Neural cell (in vitro differentiated cells): ENCODE measurements around the gene NOC4L. TPM values are rescaled to one million over a fixed set of nuclear protein-coding genes. Genes with fewer than 3 reads are reported as not detected.
"Not testable (repeated sequence)": the region's sequence is repeated elsewhere in the genome, so short reads cannot be mapped to it uniquely, and the experiment has no call there.

Source experiments
- H2AFZ ChIP-seq: fragments of 200-600, 300-800 bp; sonication (generic), shearing (Covaris generic); 2 replicates; pipeline ENCODE4 v1.6.0; 2014; ENCODE audit warnings: low read depth, mild to moderate bottlenecking, antibody characterized with exemption, low read length, moderate library complexity
- H3F3A ChIP-seq: fragments of 200-600 bp; shearing (Covaris generic); 2 replicates; pipeline ENCODE4 v1.6.1; 2016; ENCODE audit warnings: mild to moderate bottlenecking, moderate library complexity, mixed read lengths, antibody characterized with exemption, low read length; ENCODE audit not compliant: insufficient read depth, poor library complexity, severe bottlenecking
- H3K27ac ChIP-seq: fragments of 200-600, 300-800 bp; sonication (generic), shearing (Covaris generic); 2 replicates; pipeline ENCODE4 v1.5.1; 2014; ENCODE audit warnings: mild to moderate bottlenecking, low read length, moderate library complexity
- H3K27me3 ChIP-seq: fragments of 300-800, 200-600 bp; sonication (generic), shearing (Covaris generic); 2 replicates; pipeline ENCODE4 v1.6.0; 2014; ENCODE audit warnings: mild to moderate bottlenecking, low read depth, low read length, moderate library complexity; ENCODE audit not compliant: insufficient read depth
- H3K36me3 ChIP-seq: fragments of 300-800, 200-600 bp; sonication (generic), shearing (Covaris generic); 2 replicates; pipeline ENCODE4 v1.5.1; 2014; ENCODE audit warnings: mild to moderate bottlenecking, antibody characterized with exemption, low read length, moderate library complexity; ENCODE audit not compliant: insufficient read depth
- H3K4me2 ChIP-seq: fragments of 300-800, 200-600 bp; sonication (generic), shearing (Covaris generic); 2 replicates; pipeline ENCODE4 v1.6.0; 2014; ENCODE audit warnings: mild to moderate bottlenecking, low read length
- H3K4me3 ChIP-seq: fragments of 300-800, 200-600 bp; sonication (generic), shearing (Covaris generic); 2 replicates; pipeline ENCODE4 v1.5.1; 2014; ENCODE audit warnings: mild to moderate bottlenecking, low read length, moderate library complexity
- H3K79me2 ChIP-seq: fragments of 200-600 bp; shearing (Covaris generic); replicated peaks from 2 replicates; pipeline ENCODE4 v1.6.0; 2014; ENCODE audit warnings: mild to moderate bottlenecking, low read length, moderate library complexity; ENCODE audit not compliant: insufficient read depth
- H3K9ac ChIP-seq: fragments of 300-800, 200-600 bp; sonication (generic), shearing (Covaris generic); 2 replicates; pipeline ENCODE4 v1.6.1; 2016; ENCODE audit warnings: mild to moderate bottlenecking, low read length, mixed read lengths
- H3K9me2 ChIP-seq: fragments of 200-600 bp; shearing (Covaris generic); 2 replicates; pipeline ENCODE4 v1.6.1; 2016; ENCODE audit warnings: mild to moderate bottlenecking, low read length, mixed read lengths; ENCODE audit not compliant: insufficient read depth
- H3K9me3 ChIP-seq: fragments of 200-600, 300-800 bp; sonication (generic), shearing (Covaris generic); 2 replicates; pipeline ENCODE4 v1.6.1; 2016; ENCODE audit warnings: mild to moderate bottlenecking, mixed run types, low read length, moderate library complexity, mixed read lengths
- H4K20me1 ChIP-seq: fragments of 200-600 bp; shearing (Covaris generic); 2 replicates; pipeline ENCODE4 v1.6.1; 2016; ENCODE audit warnings: mild to moderate bottlenecking, mixed run types; ENCODE audit not compliant: insufficient read depth
- EP300 ChIP-seq: fragments of 450-650 bp; conservative IDR thresholded peaks from 2 replicates; pipeline ENCODE4 v1.6.1; 2014; ENCODE audit warnings: antibody characterized with exemption, mild to moderate bottlenecking, moderate library complexity; ENCODE audit not compliant: poor library complexity, severe bottlenecking
- MXI1 ChIP-seq: fragments of 450-650 bp; conservative IDR thresholded peaks from 2 replicates; pipeline ENCODE4 v1.6.1; 2014; ENCODE audit warnings: antibody characterized with exemption, mild to moderate bottlenecking; ENCODE audit not compliant: poor library complexity, severe bottlenecking
- POLR2AphosphoS5 ChIP-seq: IDR thresholded peaks from 2 replicates; pipeline ENCODE4 v1.6.1; 2012
- RAD21 ChIP-seq: fragments of 450-650 bp; conservative IDR thresholded peaks from 2 replicates; pipeline ENCODE4 v1.6.1; 2014; ENCODE audit warnings: antibody characterized with exemption, mild to moderate bottlenecking, moderate library complexity
- REST ChIP-seq: IDR thresholded peaks from 2 replicates; pipeline ENCODE4 v1.6.1; 2012; ENCODE audit warnings: borderline replicate concordance
- SMC3 ChIP-seq: fragments of 450-650 bp; conservative IDR thresholded peaks from 2 replicates; pipeline ENCODE4 v1.6.1; 2014; ENCODE audit warnings: antibody characterized with exemption, mild to moderate bottlenecking, moderate library complexity; ENCODE audit not compliant: poor library complexity
- TAF1 ChIP-seq: IDR thresholded peaks from 2 replicates; pipeline ENCODE4 v1.6.1; 2012; ENCODE audit warnings: low read depth
- polyA plus RNA-seq: library from polyadenylated mRNA; depleted of rRNA; stranded (reverse); fragments of >200 nt; gene quantifications from 2 replicates; pipeline ENCODE4 v1.2.3, GENCODE V29; 2014
- TF ChIP-seq, protein P1 (sequence below): fragments of 450-650 bp; IDR thresholded peaks from 2 replicates; pipeline ENCODE4 v1.5.1; 2014; ENCODE audit warnings: antibody characterized with exemption, mild to moderate bottlenecking, moderate library complexity; ENCODE audit not compliant: poor library complexity, severe bottlenecking

Gene NOC4L
- polyA plus RNA-seq, 1 donor from 2014 or later, result 26.9 TPM

DNA sequence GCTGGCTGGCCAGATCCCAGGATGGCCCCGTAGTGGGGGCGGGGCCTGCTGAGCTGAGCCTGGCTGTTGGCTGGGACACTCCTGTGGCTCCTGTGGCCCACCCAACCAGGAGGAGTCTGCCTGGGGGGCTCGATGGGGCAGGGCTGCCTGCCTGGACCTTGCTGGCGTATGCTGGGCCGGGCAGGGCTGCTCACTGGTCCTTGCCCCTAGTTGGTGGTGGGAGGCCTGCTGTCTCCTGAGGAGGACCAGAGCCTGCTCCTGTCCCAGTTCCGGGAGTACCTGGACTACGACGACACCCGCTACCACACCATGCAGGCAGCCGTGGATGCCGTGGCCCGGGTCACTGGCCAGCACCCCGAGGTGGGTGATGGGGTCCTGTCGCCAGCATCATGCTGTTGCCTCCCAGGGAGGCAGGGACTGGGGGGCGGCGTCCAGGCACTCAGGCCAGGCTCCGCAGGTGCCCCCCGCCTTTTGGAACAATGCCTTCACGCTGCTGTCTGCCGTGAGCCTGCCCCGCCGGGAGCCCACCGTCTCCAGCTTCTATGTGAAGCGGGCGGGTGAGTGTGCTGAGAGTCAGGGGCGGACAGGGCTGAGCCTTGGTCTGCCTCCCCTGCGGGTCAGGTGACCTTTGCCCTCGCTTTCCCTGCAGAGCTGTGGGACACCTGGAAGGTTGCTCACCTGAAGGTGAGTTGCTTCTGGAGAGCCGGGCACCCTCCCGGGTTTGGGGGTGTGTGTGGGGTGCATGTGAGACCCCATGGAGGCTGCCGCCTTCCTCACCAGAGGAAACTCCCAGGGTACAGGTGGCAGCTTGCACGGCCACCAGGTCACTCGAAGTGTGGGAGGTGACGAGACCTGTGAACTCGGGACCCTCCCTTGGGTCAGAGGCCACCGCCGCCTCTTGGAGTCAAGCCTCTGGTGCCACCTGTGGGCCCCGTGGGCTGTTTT, 3.4 kb downstream of the NOC4L start:
- Histone ChIP-seq H3K4me3 (no peak overlapping the region), H3K9me3 (no peaks in the 10 kb centered on the region), H3K36me3 (no peaks in the 10 kb centered on the region), H3K27me3 (no peaks in the 10 kb centered on the region), H4K20me1 (no peaks in the 10 kb centered on the region), H3K4me2 (no peak overlapping the region), H3K27ac (no peak overlapping the region), H3K9ac (no peak overlapping the region), H3F3A (no peaks in the 10 kb centered on the region), H2AFZ (no peak overlapping the region), H3K79me2 (peaks cover 19% of the 10 kb centered on the region), H3K9me2 (no peaks in the 10 kb centered on the region)
- no peak for TF ChIP-seq RAD21
- no peak for TF ChIP-seq REST

DNA sequence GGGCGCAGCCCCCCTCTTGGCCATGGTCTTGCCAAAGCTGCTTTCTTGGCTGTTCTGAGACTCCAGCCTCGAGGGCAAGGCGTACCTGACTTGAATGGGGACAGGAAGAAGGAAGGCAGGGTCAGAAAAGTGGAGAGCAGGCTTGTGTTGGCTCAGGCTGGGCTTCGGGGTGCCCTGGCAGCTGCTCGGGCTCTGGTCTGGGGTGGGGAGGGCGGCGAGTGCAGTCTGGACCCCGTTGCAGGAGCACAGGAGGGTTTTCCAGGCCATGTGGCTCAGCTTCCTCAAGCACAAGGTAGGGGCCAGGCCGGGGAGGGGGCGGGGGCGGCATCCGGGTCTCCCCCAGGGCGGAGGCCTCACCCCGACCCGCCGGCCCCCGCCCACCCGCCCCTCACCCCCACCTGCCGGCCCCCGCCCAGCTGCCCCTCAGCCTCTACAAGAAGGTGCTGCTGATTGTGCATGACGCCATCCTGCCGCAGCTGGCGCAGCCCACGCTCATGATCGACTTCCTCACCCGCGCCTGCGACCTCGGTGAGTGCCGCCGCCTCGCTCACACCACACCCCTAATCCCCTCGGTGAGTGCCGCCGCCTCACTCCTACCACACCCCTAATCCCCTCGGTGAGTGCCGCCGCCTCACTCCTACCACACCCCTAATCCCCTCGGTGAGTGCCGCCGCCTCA, 4.2 kb downstream of the NOC4L start:
- Histone ChIP-seq H3K9me3 (no peaks in the 10 kb centered on the region), H3K4me2 (no peak overlapping the region), H3K9ac (no peak overlapping the region), H3K79me2 (peaks cover 14% of the 10 kb centered on the region), H3K4me3 (no peak overlapping the region), H3K36me3 (no peaks in the 10 kb centered on the region), H3K27ac (no peak overlapping the region), H3K9me2 (no peaks in the 10 kb centered on the region), H4K20me1 (no peaks in the 10 kb centered on the region), H2AFZ (no peak overlapping the region), H3F3A (no peaks in the 10 kb centered on the region), H3K27me3 (no peaks in the 10 kb centered on the region)
- TF ChIP-seq POLR2AphosphoS5 (no peak), EP300 (no peak)

GRCh38 chr12:132149526-132149925, 5.3 kb downstream of the NOC4L start:
- not testable (repeated sequence) for H3K27ac ChIP-seq, H3K9me3 ChIP-seq, H4K20me1 ChIP-seq, H2AFZ ChIP-seq, H3F3A ChIP-seq, H3K36me3 ChIP-seq, H3K4me2 ChIP-seq, H3K4me3 ChIP-seq, H3K27me3 ChIP-seq, H3K9ac ChIP-seq, H3K9me2 ChIP-seq
- H3K79me2 ChIP-seq, result peaks cover 13% of the 10 kb centered on the region

DNA sequence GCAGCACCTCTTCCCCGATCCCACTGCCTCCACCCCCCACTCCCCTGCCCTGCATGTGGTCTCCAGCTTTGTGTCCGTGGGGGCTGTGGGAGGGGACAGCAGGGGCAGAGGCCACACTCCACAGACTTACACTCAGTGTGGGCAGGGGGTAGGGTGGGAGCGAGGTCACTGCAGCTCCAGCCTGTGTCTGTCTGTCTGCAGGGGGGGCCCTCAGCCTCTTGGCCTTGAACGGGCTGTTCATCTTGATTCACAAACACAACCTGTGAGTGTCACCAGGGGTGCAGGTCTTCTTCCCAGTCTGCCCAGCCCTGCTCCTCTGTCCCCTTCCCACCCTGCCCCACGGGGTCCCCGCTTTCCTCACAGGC, 6.5 kb downstream of the NOC4L start:
- H3K4me2 ChIP-seq, result no peak overlapping the region
- H3K27ac ChIP-seq, result no peak overlapping the region
- no peaks in the 10 kb centered on the region for H3K27me3 ChIP-seq
- no peaks in the 10 kb centered on the region for H3K9me3 ChIP-seq
- no peaks in the 10 kb centered on the region for H3K9me2 ChIP-seq
- no peaks in the 10 kb centered on the region for H3K36me3 ChIP-seq
- H3K79me2 ChIP-seq, result peaks cover 5% of the 10 kb centered on the region
- no peak overlapping the region for H3K4me3 ChIP-seq
- no peak overlapping the region for H3K9ac ChIP-seq
- H2AFZ ChIP-seq, result no peak overlapping the region
- H4K20me1 ChIP-seq, result no peaks in the 10 kb centered on the region
- H3F3A ChIP-seq, result no peaks in the 10 kb centered on the region
- TF ChIP-seq, protein P1, sequence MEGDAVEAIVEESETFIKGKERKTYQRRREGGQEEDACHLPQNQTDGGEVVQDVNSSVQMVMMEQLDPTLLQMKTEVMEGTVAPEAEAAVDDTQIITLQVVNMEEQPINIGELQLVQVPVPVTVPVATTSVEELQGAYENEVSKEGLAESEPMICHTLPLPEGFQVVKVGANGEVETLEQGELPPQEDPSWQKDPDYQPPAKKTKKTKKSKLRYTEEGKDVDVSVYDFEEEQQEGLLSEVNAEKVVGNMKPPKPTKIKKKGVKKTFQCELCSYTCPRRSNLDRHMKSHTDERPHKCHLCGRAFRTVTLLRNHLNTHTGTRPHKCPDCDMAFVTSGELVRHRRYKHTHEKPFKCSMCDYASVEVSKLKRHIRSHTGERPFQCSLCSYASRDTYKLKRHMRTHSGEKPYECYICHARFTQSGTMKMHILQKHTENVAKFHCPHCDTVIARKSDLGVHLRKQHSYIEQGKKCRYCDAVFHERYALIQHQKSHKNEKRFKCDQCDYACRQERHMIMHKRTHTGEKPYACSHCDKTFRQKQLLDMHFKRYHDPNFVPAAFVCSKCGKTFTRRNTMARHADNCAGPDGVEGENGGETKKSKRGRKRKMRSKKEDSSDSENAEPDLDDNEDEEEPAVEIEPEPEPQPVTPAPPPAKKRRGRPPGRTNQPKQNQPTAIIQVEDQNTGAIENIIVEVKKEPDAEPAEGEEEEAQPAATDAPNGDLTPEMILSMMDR, result no peak
- TF ChIP-seq TAF1, result no peak
- TF ChIP-seq MXI1, result no peak
- TF ChIP-seq EP300, result no peak
- no peak for TF ChIP-seq SMC3
- no peak for TF ChIP-seq POLR2AphosphoS5
- TF ChIP-seq RAD21, result no peak
